K562 treated with DMSO at 1 percent for 4 hours (cell line): ENCODE results near the gene CINP. TPM values are rescaled to one million over a fixed set of nuclear protein-coding genes. Genes with fewer than 3 reads are reported as not detected.

Experiments used
- total RNA-seq: library from RNA; unstranded; fragments of 300-600 nt; gene quantifications from 2 replicates; pipeline ENCODE4 v1.2.3, GENCODE V29; 2022; ENCODE audit not compliant: insufficient read depth

Gene CINP
- total RNA-seq = 28.0 and 32.0 TPM in 2 replicates

GRCh38 chr14:102362545-102363181 is at the start of gene CINP, which contains the start of gene TECPR2:
CINP (minus strand) TSS chr14:102362890; CDS start chr14:102362851, 39 bp downstream.
TECPR2 (plus strand) TSS chr14:102362941; CDS start chr14:102376722, 13,781 bp downstream.

GRCh38 chr14:102319351-102320032 is 43.2 kb downstream of the CINP start, which contains the start of gene ZNF839:
ZNF839 (plus strand) TSS chr14:102319746; CDS start chr14:102319766, 20 bp downstream.

GRCh38 chr14:102304611-102305506 is 57.8 kb downstream of the CINP start, which contains the start of gene MOK:
MOK (minus strand) TSS chr14:102305164; CDS start chr14:102304968, 196 bp downstream.

Other genes with a start within 250 kb of the CINP start
- 8.4 and 11.2 TPM in 2 replicates for gene WDR20, start 223.0 kb downstream of the CINP start, total RNA-seq
- gene MOK, start 57.7 kb downstream of the CINP start, total RNA-seq = 4.3 and 5.3 TPM in 2 replicates
- gene ZNF839, start 43.1 kb downstream of the CINP start, total RNA-seq = 3.9 and 5.7 TPM in 2 replicates
- 2.8 and 3.5 TPM in 2 replicates for gene TECPR2, start 51 bp upstream of the CINP start, total RNA-seq
- 42.2 and 48.4 TPM in 2 replicates for gene ANKRD9, start 146.9 kb upstream of the CINP start, total RNA-seq
- gene RCOR1, start 229.8 kb upstream of the CINP start, total RNA-seq = 16.0 and 19.5 TPM in 2 replicates